C4-2B (cell line): ENCODE results near the gene TBC1D22A.
A peak's percentile ranks its signal among the peaks of the same experiment; 100 is the strongest.

ENCODE experiments used
- H3K27ac ChIP-seq: fragments of 450-650 bp; 2 replicates; pipeline ENCODE4 v1.5.1; 2017
- CTCF ChIP-seq: fragments of 450-650 bp; conservative IDR thresholded peaks from 2 replicates; pipeline ENCODE4 v1.5.1; 2017; ENCODE audit warnings: mild to moderate bottlenecking
- ZFX ChIP-seq: fragments of 450-650 bp; IDR thresholded peaks from 2 replicates; pipeline ENCODE4 v1.6.1; 2017

TBC1D22A gene

GRCh38 chr22:47126344-47126811, 363.9 kb downstream of the TBC1D22A start:
- no peak overlapping the region for H3K27ac ChIP-seq
- TF ChIP-seq ZFX (no peak), CTCF (no peak)

- no peak overlapping the region for H3K27ac ChIP-seq
Measured at GRCh38 chr22:47127441-47127871, 365.0 kb downstream of the TBC1D22A start.

GRCh38 chr22:47128216-47128615, 365.8 kb downstream of the TBC1D22A start:
- no peak for TF ChIP-seq ZFX
- H3K27ac ChIP-seq: peak overlapping the region; percentile 67; the same call in 1 of the 2 replicates

More at GRCh38 chr22:47127441-47127871, 365.0 kb downstream of the TBC1D22A start:
- TF ChIP-seq CTCF: no peak
- TF ChIP-seq ZFX: no peak

GRCh38 chr22:47128622-47129215, 366.3 kb downstream of the TBC1D22A start:
- TF ChIP-seq CTCF (no peak), ZFX (no peak)
- peak overlapping the region; percentile 67 for H3K27ac ChIP-seq

GRCh38 chr22:47129902-47130635, 367.6 kb downstream of the TBC1D22A start:
- peak overlapping the region; percentile 67 for H3K27ac ChIP-seq
- no peak for TF ChIP-seq ZFX
- TF ChIP-seq CTCF: no peak

GRCh38 chr22:47130883-47131631, 368.6 kb downstream of the TBC1D22A start:
- H3K27ac ChIP-seq: peak overlapping the region; percentile 67
- TF ChIP-seq ZFX (no peak), CTCF (no peak)

GRCh38 chr22:47131632-47132427, 369.4 kb downstream of the TBC1D22A start:
- TF ChIP-seq ZFX: no peak
- no peak for TF ChIP-seq CTCF

More at GRCh38 chr22:47131632-47132427, 369.4 kb downstream of the TBC1D22A start:
- H3K27ac ChIP-seq: peak overlapping the region; percentile 67; the same call in 1 of the 2 replicates
